Fibroblast of lung (primary cell): Measurements from ENCODE around the gene POLR1E. TPM values are rescaled to one million over a fixed set of nuclear protein-coding genes. Genes with fewer than 3 reads are reported as not detected.

ENCODE experiments used
- DNase-seq, 2 donors: peaks; one replicate each; pipeline versions ENCODE4 v3.0.0 to v3.0.0-alpha.2; 2010; ENCODE audit warnings: low read depth in 2 of 2
- H2AFZ ChIP-seq: 2 replicates; pipeline ENCODE4 v1.5.1; 2012; ENCODE audit warnings: low read length, control low read depth, inconsistent platforms
- H3K27ac ChIP-seq: 2 replicates; pipeline ENCODE4 v1.5.1; 2011; ENCODE audit warnings: low read length, control low read depth; ENCODE audit not compliant: insufficient read depth
- H3K27me3 ChIP-seq: 2 replicates; pipeline ENCODE4 v1.5.1; 2011; ENCODE audit warnings: mild to moderate bottlenecking, low read length; ENCODE audit not compliant: control insufficient read depth, insufficient read depth
- H3K36me3 ChIP-seq: 2 replicates; pipeline ENCODE4 v1.5.1; 2011; ENCODE audit warnings: low read length; ENCODE audit not compliant: control insufficient read depth, insufficient read depth
- H3K4me1 ChIP-seq: 2 replicates; pipeline ENCODE4 v1.5.1; 2011; ENCODE audit warnings: low read length; ENCODE audit not compliant: control insufficient read depth, insufficient read depth; ENCODE audit errors: extremely low read depth
- H3K4me2 ChIP-seq: 2 replicates; pipeline ENCODE4 v1.5.1; 2011; ENCODE audit warnings: low read length, control low read depth; ENCODE audit not compliant: insufficient read depth; ENCODE audit errors: extremely low read depth
- H3K4me3 ChIP-seq, 4 experiments: fragments of 200-600 bp in 1 of 4; sonication (generic) in 1 of 4; replicated peaks in 1 of 4; 2 replicates each; pipeline ENCODE4 v1.5.1; 2011 to 2016; ENCODE audit warnings: low read length in 4 of 4, low read depth in 3 of 4, mild to moderate bottlenecking in 3 of 4, control low read depth in 2 of 4, inconsistent platforms in 1 of 4, mixed read lengths in 1 of 4; ENCODE audit not compliant: insufficient read depth in 1 of 4; ENCODE audit errors: control extremely low read depth in 1 of 4
- H3K79me2 ChIP-seq: 2 replicates; pipeline ENCODE4 v1.5.1; 2012; ENCODE audit warnings: mild to moderate bottlenecking, low read length, inconsistent platforms; ENCODE audit not compliant: control insufficient read depth, insufficient read depth
- H3K9ac ChIP-seq: 2 replicates; pipeline ENCODE4 v1.5.1; 2011; ENCODE audit warnings: mild to moderate bottlenecking, low read length, control low read depth; ENCODE audit not compliant: insufficient read depth
- H3K9me3 ChIP-seq: 2 replicates; pipeline ENCODE4 v1.5.1; 2012; ENCODE audit warnings: low read depth, low read length; ENCODE audit not compliant: control insufficient read depth, insufficient read depth
- H4K20me1 ChIP-seq: 2 replicates; pipeline ENCODE4 v1.5.1; 2011; ENCODE audit warnings: low read length; ENCODE audit not compliant: control insufficient read depth, insufficient read depth; ENCODE audit errors: extremely low read depth
- CTCF ChIP-seq, 2 donors: IDR thresholded peaks in 1 of 2; conservative IDR thresholded peaks in 1 of 2; 1 replicate in 1 of 2; 2 replicates in 1 of 2; pipeline ENCODE4 v1.5.1; 2011 to 2012; ENCODE audit warnings: low read length in 2 of 2, control low read depth in 1 of 2, inconsistent platforms in 1 of 2, low read depth in 1 of 2, mild to moderate bottlenecking in 1 of 2
- EZH2 ChIP-seq: IDR thresholded peaks from 2 replicates; pipeline ENCODE4 v1.5.1; 2012; ENCODE audit warnings: low read length, control low read depth, mild to moderate bottlenecking; ENCODE audit errors: missing control alignments
- polyA plus RNA-seq, 2 donors: library from polyadenylated mRNA; depleted of rRNA in 1 of 2; stranded (reverse) in 1 of 2; unstranded in 1 of 2; fragments of >200 nt; gene quantifications; 2 replicates each; pipeline ENCODE4 v1.2.1, GENCODE V29; 2011 to 2012; ENCODE audit warnings: missing spikeins in 1 of 2
- total RNA-seq: library from RNA; depleted of rRNA; stranded (reverse); fragments of >200 nt; gene quantifications from 2 replicates; pipeline ENCODE4 v1.2.1, GENCODE V29; 2014

Gene POLR1E
- total and polyA plus RNA-seq, 2 donors (not counting 1 experiment from before 2014, with no cell fraction given) = 30.9 to 31.7 TPM

GRCh38 chr9:37480759-37481158, 5.0 kb upstream of the POLR1E start:
- Histone ChIP-seq H3K79me2 (no peaks in the 10 kb centered on the region), H3K27me3 (no peaks in the 10 kb centered on the region), H2AFZ (no peak overlapping the region), H3K9me3 (no peaks in the 10 kb centered on the region), H3K4me2 (no peak overlapping the region), H3K4me1 (no peaks in the 10 kb centered on the region), H3K36me3 (no peaks in the 10 kb centered on the region), H3K4me3 (no peak overlapping the region), H4K20me1 (no peaks in the 10 kb centered on the region), H3K27ac (no peak overlapping the region), H3K9ac (no peak overlapping the region)
- no peak for TF ChIP-seq CTCF (conservative IDR thresholded peaks at IDR 0.05 in 1 of 2, IDR thresholded peaks at IDR 0.05 in 1 of 2; ENCODE audit: low read depth in 1 of 2, low read length in 2 of 2)
- TF ChIP-seq EZH2 = no peak
- DNase-seq = no peak

- Histone ChIP-seq H3K9me3 (no peaks in the 10 kb centered on the region), H4K20me1 (no peaks in the 10 kb centered on the region), H2AFZ (peak overlapping the region; percentile 62), H3K27ac (peak overlapping the region; percentile 87), H3K4me1 (peaks cover 7% of the 10 kb centered on the region), H3K4me2 (peak overlapping the region; percentile 74), H3K4me3 (peak overlapping the region; percentile 64 to 87 (median 77)), H3K36me3 (peaks cover 2% of the 10 kb centered on the region), H3K79me2 (peaks cover 20% of the 10 kb centered on the region), H3K9ac (peak overlapping the region; percentile 75), H3K27me3 (no peaks in the 10 kb centered on the region)
- TF ChIP-seq EZH2 = no peak
- no peak for DNase-seq
Observed at GRCh38 chr9:37486256-37486615, 488 bp downstream of the POLR1E start.

GRCh38 chr9:37486616-37487548, 1.1 kb downstream of the POLR1E start:
- Histone ChIP-seq H3K27ac (peak overlapping the region; percentile 87), H3K36me3 (peaks cover 2% of the 10 kb centered on the region), H3K4me3 (peak overlapping the region; percentile 64 to 87 (median 77)), H3K4me2 (peak overlapping the region; percentile 81), H2AFZ (no peak overlapping the region), H3K9me3 (no peaks in the 10 kb centered on the region), H4K20me1 (no peaks in the 10 kb centered on the region), H3K27me3 (no peaks in the 10 kb centered on the region), H3K4me1 (peaks cover 7% of the 10 kb centered on the region), H3K79me2 (peaks cover 20% of the 10 kb centered on the region), H3K9ac (peak overlapping the region; percentile 75)
- no peak for TF ChIP-seq EZH2
- TF ChIP-seq CTCF (conservative IDR thresholded peaks at IDR 0.05 in 1 of 2, IDR thresholded peaks at IDR 0.05 in 1 of 2; ENCODE audit: low read depth in 1 of 2, low read length in 2 of 2) = no peak
- DNase-seq = peak; percentile 94 to 97
